H9 (cell line): ENCODE data around the gene ARFGAP2. TPM values are rescaled to one million over a fixed set of nuclear protein-coding genes. Genes with fewer than 3 reads are reported as not detected.

ENCODE experiments used
- DNase-seq: peaks from one replicate; pipeline ENCODE4 v3.0.0-alpha.2; 2017
- H2AFZ ChIP-seq: one replicate; pipeline ENCODE4 v1.6.1; 2013; ENCODE audit warnings: mild to moderate bottlenecking, low read length, control low read depth, moderate library complexity
- H2AK5ac ChIP-seq: 2 replicates; pipeline ENCODE4 v1.6.1; 2013; ENCODE audit warnings: low read length, control low read depth, mixed read lengths; ENCODE audit not compliant: insufficient read length
- H2BK120ac ChIP-seq: one replicate; pipeline ENCODE4 v1.6.1; 2013; ENCODE audit warnings: low read depth, mild to moderate bottlenecking, low read length, control low read depth, inconsistent platforms; ENCODE audit not compliant: poor library complexity, severe bottlenecking
- H2BK12ac ChIP-seq: 2 replicates; pipeline ENCODE4 v1.6.1; 2013; ENCODE audit warnings: low read length, control low read depth, mixed read lengths, low read depth; ENCODE audit not compliant: insufficient read length
- H2BK15ac ChIP-seq: 2 replicates; pipeline ENCODE4 v1.6.1; 2013; ENCODE audit warnings: low read depth, low read length, control low read depth
- H2BK20ac ChIP-seq: one replicate; pipeline ENCODE4 v1.6.1; 2013; ENCODE audit warnings: low read depth, mild to moderate bottlenecking, low read length, control low read depth, inconsistent platforms; ENCODE audit not compliant: poor library complexity, severe bottlenecking
- H2BK5ac ChIP-seq: 2 replicates; pipeline ENCODE4 v1.6.1; 2013; ENCODE audit warnings: low read length, control low read depth, mixed read lengths; ENCODE audit not compliant: insufficient read length
- H3K14ac ChIP-seq: 2 replicates; pipeline ENCODE4 v1.6.1; 2013; ENCODE audit warnings: low read length, control low read depth; ENCODE audit not compliant: insufficient read depth
- H3K18ac ChIP-seq: 2 replicates; pipeline ENCODE4 v1.6.1; 2013; ENCODE audit warnings: low read depth, mild to moderate bottlenecking, mixed read lengths, low read length, control low read depth; ENCODE audit not compliant: insufficient read length
- H3K23ac ChIP-seq: 2 replicates; pipeline ENCODE4 v1.6.1; 2013; ENCODE audit warnings: low read length, control low read depth, mixed read lengths, low read depth; ENCODE audit not compliant: insufficient read length
- H3K23me2 ChIP-seq: 2 replicates; pipeline ENCODE4 v1.6.1; 2013; ENCODE audit warnings: low read depth, mild to moderate bottlenecking, mixed read lengths, low read length, control low read depth; ENCODE audit not compliant: insufficient read length, poor library complexity, severe bottlenecking
- H3K27ac ChIP-seq: 2 replicates; pipeline ENCODE4 v1.5.1; 2013; ENCODE audit warnings: low read length, control low read depth, mixed read lengths, low read depth; ENCODE audit not compliant: insufficient read length
- H3K27me3 ChIP-seq: 2 replicates; pipeline ENCODE4 v1.6.1; 2013; ENCODE audit warnings: low read length, control low read depth, inconsistent platforms; ENCODE audit not compliant: insufficient read depth
- H3K4ac ChIP-seq: 2 replicates; pipeline ENCODE4 v1.6.1; 2013; ENCODE audit warnings: low read depth, mild to moderate bottlenecking, control low read depth, inconsistent platforms, low read length, moderate library complexity
- H3K4me1 ChIP-seq: 2 replicates; pipeline ENCODE4 v1.6.1; 2013; ENCODE audit warnings: low read length, control low read depth, inconsistent platforms; ENCODE audit not compliant: insufficient read depth
- H3K4me2 ChIP-seq: 2 replicates; pipeline ENCODE4 v1.6.1; 2013; ENCODE audit warnings: low read length, control low read depth, mixed read lengths; ENCODE audit not compliant: insufficient read length, insufficient read depth
- H3K56ac ChIP-seq: 2 replicates; pipeline ENCODE4 v1.6.1; 2013; ENCODE audit warnings: low read depth, mild to moderate bottlenecking, mixed read lengths, low read length, control low read depth; ENCODE audit not compliant: insufficient read length
- H3K79me1 ChIP-seq: 2 replicates; pipeline ENCODE4 v1.6.1; 2013; ENCODE audit warnings: low read depth, mild to moderate bottlenecking, moderate library complexity, low read length, control low read depth, inconsistent platforms; ENCODE audit not compliant: insufficient read depth, poor library complexity, severe bottlenecking
- H3K79me2 ChIP-seq: 2 replicates; pipeline ENCODE4 v1.6.1; 2013; ENCODE audit warnings: low read length, control low read depth, inconsistent platforms; ENCODE audit not compliant: insufficient read depth
- H3K9ac ChIP-seq: 2 replicates; pipeline ENCODE4 v1.6.1; 2013; ENCODE audit warnings: low read length, control low read depth, mixed read lengths; ENCODE audit not compliant: insufficient read length; ENCODE audit errors: extremely low read depth
- H3K9me3 ChIP-seq: one replicate; pipeline ENCODE4 v1.6.1; 2013; ENCODE audit warnings: low read depth, low read length, inconsistent platforms; ENCODE audit not compliant: control insufficient read depth
- H3T11ph ChIP-seq: one replicate; pipeline ENCODE4 v1.6.1; 2013; ENCODE audit warnings: mild to moderate bottlenecking, low read length, control low read depth, inconsistent platforms
- H4K20me1 ChIP-seq: one replicate; pipeline ENCODE4 v1.6.1; 2013; ENCODE audit not compliant: control insufficient read depth, insufficient read length, insufficient read depth
- H4K5ac ChIP-seq: 2 replicates; pipeline ENCODE4 v1.6.1; 2013; ENCODE audit warnings: low read depth, mild to moderate bottlenecking, mixed read lengths, low read length, control low read depth; ENCODE audit not compliant: insufficient read length
- H4K8ac ChIP-seq: replicated peaks from 2 replicates; pipeline ENCODE4 v1.6.1; 2013; ENCODE audit warnings: low read length, control low read depth, mixed read lengths, low read depth; ENCODE audit not compliant: insufficient read length
- H4K91ac ChIP-seq: 2 replicates; pipeline ENCODE4 v1.6.1; 2013; ENCODE audit warnings: low read depth, mild to moderate bottlenecking, moderate library complexity, mixed read lengths, low read length, control low read depth; ENCODE audit not compliant: insufficient read length
- H3K27ac Mint-ChIP-seq, 3 experiments: 2 replicates in 2 of 3; 3 replicates in 1 of 3; pipeline ENCODE4 v1.8.0; 2020 to 2021; ENCODE audit warnings: mixed read lengths in 3 of 3, mild to moderate bottlenecking in 1 of 3, moderate library complexity in 1 of 3
- H3K27me3 Mint-ChIP-seq: 2 replicates; pipeline ENCODE4 v1.8.0; 2021; ENCODE audit warnings: low read depth, mild to moderate bottlenecking, moderate library complexity, mixed read lengths
- H3K36me3 Mint-ChIP-seq, 3 experiments: 2 replicates in 2 of 3; 3 replicates in 1 of 3; pipeline ENCODE4 v1.8.0; 2020 to 2021; ENCODE audit warnings: low read depth in 3 of 3, mixed read lengths in 3 of 3; ENCODE audit not compliant: insufficient read depth in 1 of 3
- H3K4me1 Mint-ChIP-seq, 2 experiments: 2 replicates each; pipeline ENCODE4 v1.8.0; 2020; ENCODE audit warnings: mixed read lengths in 2 of 2
- H3K4me3 Mint-ChIP-seq, 2 experiments: 2 replicates in 1 of 2; 3 replicates in 1 of 2; pipeline ENCODE4 v1.8.0; 2020 to 2021; ENCODE audit warnings: mild to moderate bottlenecking in 2 of 2, mixed read lengths in 2 of 2, moderate library complexity in 1 of 2
- H3K9me3 Mint-ChIP-seq, 2 experiments: 2 replicates in 1 of 2; 3 replicates in 1 of 2; pipeline ENCODE4 v1.8.0; 2020; ENCODE audit warnings: mild to moderate bottlenecking in 2 of 2, mixed read lengths in 2 of 2, moderate library complexity in 1 of 2
- CTCF ChIP-seq: fragments of 200-600 bp; sonication (generic); conservative IDR thresholded peaks from 3 replicates; pipeline ENCODE4 v1.8.0; 2021; ENCODE audit warnings: antibody characterized with exemption, mild to moderate bottlenecking
- WGBS: extraction: QIAGEN DNeasy Blood & Tissue Kit; methylation state at CpG from one replicate; pipeline ENCODE4 v1.1.7; 2013; ENCODE audit warnings: missing lambda C conversion rate, low lambda C conversion rate, mixed read lengths; ENCODE audit not compliant: insufficient read length; ENCODE audit errors: extremely low coverage; 5-methylcytosine and 5-hydroxymethylcytosine counted together
- total RNA-seq: library from RNA; stranded (reverse); gene quantifications from 2 replicates; pipeline ENCODE4 v1.2.1, GENCODE V29; 2021

The ARFGAP2 gene
- total RNA-seq, 1 experiment from 2014 or later, result 72.3 TPM

GRCh38 chr11:47158242-47158641 lies 18.4 kb downstream of the ARFGAP2 start:
- H3K23ac ChIP-seq, result no peak overlapping the region
- DNase-seq, result no peak
- peaks cover 20 to 27% of the 10 kb centered on the region in 2 experiments for H3K4me1 Mint-ChIP-seq

More at GRCh38 chr11:47158242-47158641, 18.4 kb downstream of the ARFGAP2 start:
- Histone ChIP-seq H3K4ac (no peak overlapping the region), H4K20me1 (no peaks in the 10 kb centered on the region), H3K14ac (no peak overlapping the region), H3K18ac (no peak overlapping the region), H3K9me3 (no peaks in the 10 kb centered on the region), H3K9ac (no peak overlapping the region), H3K79me1 (no peaks in the 10 kb centered on the region), H4K91ac (no peak overlapping the region), H4K5ac (no peak overlapping the region), H3K79me2 (no peaks in the 10 kb centered on the region), H2AK5ac (no peak overlapping the region), H3K4me1 (peaks cover 3% of the 10 kb centered on the region; the same call in 1 of the 2 replicates), H3K23me2 (no peaks in the 10 kb centered on the region), H2BK20ac (no peak overlapping the region), H3K27me3 (no peaks in the 10 kb centered on the region), H2AFZ (no peak overlapping the region), H2BK120ac (no peak overlapping the region), H3K27ac (no peak overlapping the region), H3K4me2 (no peak overlapping the region), H3T11ph (no peak overlapping the region), H2BK12ac (no peak overlapping the region), H2BK5ac (no peak overlapping the region), H4K8ac (no peak overlapping the region), H2BK15ac (no peak overlapping the region), H3K56ac (no peak overlapping the region)
- Mint-ChIP-seq H3K36me3 (peaks cover 0 to 2% (median 0%) of the 10 kb centered on the region in 3 experiments; a peak in 1 of 7 replicates), H3K9me3 (no peaks in the 10 kb centered on the region; a peak in 1 of 5 replicates), H3K4me3 (no peak overlapping the region), H3K27me3 (no peaks in the 10 kb centered on the region; the same call in 1 of the 2 replicates), H3K27ac (peak overlapping the region; percentile 13 to 64 (median 63); a peak in 4 of 7 replicates)
- WGBS, result no CpG with 5 or more reads among the region's 5 CpGs
- no peak for TF ChIP-seq CTCF
